T-helper 1 cell treated with Interleukin-12 subunit alpha and Interleukin-12 subunit beta and Interleukin-4 antibody, amounts not matched to agents 30 μg/mL and 1 μg/mL, for 36 hours (primary cell): Measurements from ENCODE around the gene CCPG1.
"Not testable (repeated sequence)": the region's sequence is repeated elsewhere in the genome, so short reads cannot be mapped to it uniquely, and the experiment has no call there.

ENCODE experiments used
- H3K27ac Mint-ChIP-seq: one replicate; pipeline ENCODE4 v1.8.0; 2021; ENCODE audit warnings: mild to moderate bottlenecking, mixed read lengths
- H3K27me3 Mint-ChIP-seq: one replicate; pipeline ENCODE4 v1.8.0; 2021; ENCODE audit warnings: low read depth, mixed read lengths
- H3K36me3 Mint-ChIP-seq: one replicate; pipeline ENCODE4 v1.8.0; 2021; ENCODE audit warnings: low read depth, mixed read lengths
- H3K4me1 Mint-ChIP-seq: one replicate; pipeline ENCODE4 v1.8.0; 2021; ENCODE audit warnings: low read depth, mixed read lengths
- H3K4me3 Mint-ChIP-seq: one replicate; pipeline ENCODE4 v1.8.0; 2021; ENCODE audit warnings: mild to moderate bottlenecking, moderate library complexity, mixed read lengths
- H3K9me3 Mint-ChIP-seq: one replicate; pipeline ENCODE4 v1.8.0; 2021; ENCODE audit warnings: mixed read lengths

Gene CCPG1

DNA sequence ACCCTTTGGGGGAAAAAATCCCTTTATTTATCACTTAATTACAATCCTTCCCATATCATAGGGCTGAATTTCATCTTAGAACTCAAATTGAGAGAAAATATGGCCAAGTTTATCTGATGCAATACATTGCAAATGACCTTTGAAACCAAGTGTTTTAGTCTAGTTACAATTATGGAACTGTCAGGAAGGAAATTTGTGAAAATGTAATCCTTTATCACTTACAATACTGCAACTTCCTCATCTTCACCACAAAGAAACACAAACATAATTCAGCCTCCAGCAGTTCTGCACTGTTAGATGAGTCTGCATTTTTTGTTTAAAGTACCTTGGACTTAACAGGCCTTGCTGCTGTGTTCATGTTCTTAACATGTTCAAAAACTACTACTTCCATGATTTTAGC lies 4.6 kb downstream of the CCPG1 start:
- no peaks in the 10 kb centered on the region for H3K9me3 Mint-ChIP-seq

GRCh38 chr15:55402707-55403106 lies 5.5 kb downstream of the CCPG1 start:
- peaks cover 32% of the 10 kb centered on the region for H3K4me1 Mint-ChIP-seq
- H3K27me3 Mint-ChIP-seq: no peaks in the 10 kb centered on the region
- no peaks in the 10 kb centered on the region for H3K9me3 Mint-ChIP-seq
- no peak overlapping the region for H3K27ac Mint-ChIP-seq
- H3K4me3 Mint-ChIP-seq: no peak overlapping the region
- peaks cover 11% of the 10 kb centered on the region for H3K36me3 Mint-ChIP-seq

More for the DNA sequence above, 4.6 kb downstream of the CCPG1 start:
- Mint-ChIP-seq H3K4me3 (no peak overlapping the region), H3K4me1 (peaks cover 34% of the 10 kb centered on the region), H3K27me3 (no peaks in the 10 kb centered on the region), H3K36me3 (peaks cover 5% of the 10 kb centered on the region), H3K27ac (no peak overlapping the region)

DNA sequence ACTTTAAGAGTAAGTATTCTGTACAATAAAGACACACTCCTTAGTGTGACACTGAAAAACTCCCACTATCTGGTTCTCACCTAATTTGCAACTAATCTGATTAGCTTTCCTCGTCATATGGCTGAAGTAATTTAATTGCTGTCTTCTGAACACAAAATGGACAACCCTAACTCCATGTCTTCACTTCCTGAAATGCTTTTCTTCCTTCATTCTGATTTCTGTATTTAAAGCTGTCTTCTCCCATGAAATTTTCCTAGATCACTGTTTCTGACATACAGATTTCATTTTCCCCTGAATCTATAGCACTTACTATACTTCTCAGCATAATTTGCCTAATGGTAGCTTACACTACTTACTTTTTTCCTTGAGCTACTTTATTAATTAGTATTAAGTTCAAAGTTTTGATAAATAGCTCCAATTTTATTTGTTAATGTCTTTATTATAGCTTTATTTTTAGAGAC lies 6.3 kb downstream of the CCPG1 start:
- Mint-ChIP-seq H3K36me3 (peaks cover 9% of the 10 kb centered on the region), H3K9me3 (no peaks in the 10 kb centered on the region), H3K4me1 (peaks cover 28% of the 10 kb centered on the region), H3K27ac (no peak overlapping the region), H3K4me3 (no peak overlapping the region), H3K27me3 (no peaks in the 10 kb centered on the region)

DNA sequence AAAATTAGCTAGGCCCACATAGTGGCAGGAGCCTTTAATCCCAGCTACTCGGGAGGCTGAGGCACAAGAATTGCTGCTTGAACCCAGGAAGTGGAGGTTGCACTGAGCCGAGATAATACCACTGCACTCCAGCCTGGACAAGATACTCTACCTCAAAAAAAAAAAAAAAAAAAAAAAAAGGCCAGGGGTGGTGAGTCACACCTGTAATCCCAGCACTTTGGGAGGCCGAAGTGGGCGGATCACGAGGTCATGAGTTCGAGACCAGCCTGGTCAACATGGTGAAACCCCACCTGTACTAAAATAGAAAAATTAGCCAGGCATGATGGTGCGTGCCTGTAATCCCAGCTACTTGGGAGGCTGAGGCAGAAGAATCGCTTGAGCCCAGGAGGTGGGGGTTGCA lies 8.1 kb downstream of the CCPG1 start:
- H3K27me3 Mint-ChIP-seq, H3K27ac Mint-ChIP-seq, H3K4me3 Mint-ChIP-seq: not testable (repeated sequence)
- Mint-ChIP-seq H3K4me1 (peaks cover 25% of the 10 kb centered on the region), H3K9me3 (peaks cover 13% of the 10 kb centered on the region), H3K36me3 (peaks cover 18% of the 10 kb centered on the region)

GRCh38 chr15:55398243-55398642 lies 9.9 kb downstream of the CCPG1 start:
- peaks cover 17% of the 10 kb centered on the region for H3K9me3 Mint-ChIP-seq
- peaks cover 15% of the 10 kb centered on the region for H3K4me1 Mint-ChIP-seq
- no peaks in the 10 kb centered on the region for H3K27me3 Mint-ChIP-seq
- no peak overlapping the region for H3K27ac Mint-ChIP-seq
- H3K4me3 Mint-ChIP-seq: no peak overlapping the region
- peaks cover 20% of the 10 kb centered on the region for H3K36me3 Mint-ChIP-seq

DNA sequence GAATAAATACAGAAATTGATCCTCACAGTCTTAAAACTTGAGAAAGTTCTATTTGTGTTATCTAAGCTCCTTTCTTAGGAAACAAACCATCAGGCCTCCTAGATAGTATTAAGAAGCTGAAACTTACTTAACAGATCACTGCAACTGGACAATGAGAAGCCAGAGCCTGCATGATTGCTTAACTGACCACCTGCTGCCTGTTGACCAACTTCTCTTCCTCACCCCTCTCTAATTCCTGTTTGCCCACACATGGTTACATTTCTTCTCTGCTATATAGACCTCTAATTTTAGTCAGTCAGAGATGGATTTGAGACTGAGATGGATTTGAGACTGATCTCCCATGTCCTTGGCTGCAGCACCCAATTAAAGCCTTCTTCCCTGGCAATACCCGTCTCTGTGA lies 13.5 kb downstream of the CCPG1 start:
- H3K27ac Mint-ChIP-seq: no peak overlapping the region
- H3K36me3 Mint-ChIP-seq: peaks cover 20% of the 10 kb centered on the region
- H3K4me1 Mint-ChIP-seq: peaks cover 4% of the 10 kb centered on the region
- H3K9me3 Mint-ChIP-seq: peaks cover 17% of the 10 kb centered on the region
- H3K4me3 Mint-ChIP-seq: no peak overlapping the region
- no peaks in the 10 kb centered on the region for H3K27me3 Mint-ChIP-seq

DNA sequence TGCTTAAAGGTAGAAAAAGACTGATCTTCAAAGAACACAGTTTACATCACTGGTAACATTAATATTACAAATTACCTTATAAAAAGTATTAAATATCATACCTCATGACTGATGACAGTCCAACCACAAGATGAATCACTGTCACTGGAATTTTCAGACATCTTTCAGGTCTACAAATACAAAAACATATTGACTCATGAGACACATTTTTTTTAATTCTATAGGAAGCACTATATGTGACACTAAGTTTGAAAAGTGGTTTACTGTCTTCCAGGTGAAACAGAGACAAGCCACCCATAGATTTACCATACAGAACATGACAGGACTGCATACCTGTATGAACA lies 18.9 kb downstream of the CCPG1 start:
- peaks cover 4% of the 10 kb centered on the region for H3K36me3 Mint-ChIP-seq
- no peak overlapping the region for H3K4me3 Mint-ChIP-seq
- no peaks in the 10 kb centered on the region for H3K9me3 Mint-ChIP-seq
- H3K4me1 Mint-ChIP-seq: peaks cover 5% of the 10 kb centered on the region
- no peak overlapping the region for H3K27ac Mint-ChIP-seq
- H3K27me3 Mint-ChIP-seq: no peaks in the 10 kb centered on the region

DNA sequence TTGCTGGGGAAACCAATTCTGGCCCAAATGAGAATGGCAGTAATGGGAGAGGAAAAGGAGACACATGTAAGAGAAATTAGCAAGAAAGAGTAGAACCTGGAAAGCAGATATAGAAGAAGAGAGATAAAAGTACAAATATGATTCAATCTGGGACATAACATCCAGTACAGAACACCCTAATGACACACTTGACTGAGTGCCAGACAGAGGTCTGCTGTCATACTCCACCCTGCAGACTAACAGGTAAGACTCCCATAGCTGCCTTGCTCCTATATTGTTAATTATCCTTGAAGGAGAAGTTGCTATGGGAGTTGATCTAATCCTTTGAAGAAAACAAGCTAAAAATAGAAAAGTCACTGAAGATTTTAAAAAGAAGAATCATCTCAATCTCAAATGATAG lies 21.1 kb downstream of the CCPG1 start:
- H3K4me1 Mint-ChIP-seq: peaks cover 5% of the 10 kb centered on the region
- H3K27ac Mint-ChIP-seq: no peak overlapping the region
- peaks cover 11% of the 10 kb centered on the region for H3K36me3 Mint-ChIP-seq
- no peak overlapping the region for H3K4me3 Mint-ChIP-seq
- H3K9me3 Mint-ChIP-seq: no peaks in the 10 kb centered on the region
- no peaks in the 10 kb centered on the region for H3K27me3 Mint-ChIP-seq

DNA sequence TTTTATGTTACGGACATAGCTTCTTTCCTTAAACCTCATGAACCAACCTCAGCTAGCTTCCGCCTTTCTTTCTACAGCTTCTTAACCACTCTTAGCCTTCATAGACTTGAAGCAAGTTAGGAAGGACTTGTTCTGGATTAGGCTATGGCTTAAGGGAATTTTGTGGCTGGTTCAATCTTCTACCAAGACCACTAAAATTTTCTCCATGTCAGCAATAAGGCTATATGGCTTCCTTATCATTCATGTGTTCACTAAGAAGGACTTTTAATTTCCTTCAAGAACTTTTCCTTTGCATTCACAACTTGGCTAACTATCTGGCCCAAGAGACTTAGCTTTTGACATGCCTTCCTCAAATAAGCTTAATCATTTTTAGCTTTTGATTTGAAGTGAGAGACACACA lies 24.5 kb downstream of the CCPG1 start:
- Mint-ChIP-seq H3K9me3 (no peaks in the 10 kb centered on the region), H3K4me1 (no peaks in the 10 kb centered on the region), H3K36me3 (peaks cover 11% of the 10 kb centered on the region), H3K27ac (no peak overlapping the region), H3K4me3 (no peak overlapping the region), H3K27me3 (no peaks in the 10 kb centered on the region)

DNA sequence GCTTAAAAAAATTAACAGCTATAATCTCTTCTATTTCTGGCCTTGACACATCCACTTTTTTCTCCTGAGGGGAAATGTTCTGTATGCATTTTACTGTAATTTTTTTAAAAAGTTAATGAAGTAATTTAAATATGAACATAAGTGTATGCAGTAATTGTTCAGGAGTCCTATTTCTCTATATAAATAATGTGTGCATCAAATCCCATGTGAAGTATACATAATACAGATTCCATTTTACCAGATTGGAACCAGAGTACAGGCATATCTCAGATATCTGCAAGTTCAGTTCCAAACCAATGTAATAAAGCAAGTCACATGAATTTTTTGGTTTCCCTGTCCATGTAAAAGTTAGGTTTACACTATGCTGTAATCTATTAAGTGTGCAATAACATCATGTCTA lies 26.6 kb downstream of the CCPG1 start:
- Mint-ChIP-seq H3K9me3 (no peaks in the 10 kb centered on the region), H3K4me3 (no peak overlapping the region), H3K27ac (no peak overlapping the region), H3K4me1 (no peaks in the 10 kb centered on the region), H3K27me3 (no peaks in the 10 kb centered on the region), H3K36me3 (peaks cover 7% of the 10 kb centered on the region)

- no peak overlapping the region for H3K27ac Mint-ChIP-seq
- no peak overlapping the region for H3K4me3 Mint-ChIP-seq
- no peaks in the 10 kb centered on the region for H3K4me1 Mint-ChIP-seq
- H3K9me3 Mint-ChIP-seq: no peaks in the 10 kb centered on the region
- no peaks in the 10 kb centered on the region for H3K27me3 Mint-ChIP-seq
- peaks cover 9% of the 10 kb centered on the region for H3K36me3 Mint-ChIP-seq
These were observed 29.1 kb downstream of the CCPG1 start for GRCh38 chr15:55379095-55379494.

DNA sequence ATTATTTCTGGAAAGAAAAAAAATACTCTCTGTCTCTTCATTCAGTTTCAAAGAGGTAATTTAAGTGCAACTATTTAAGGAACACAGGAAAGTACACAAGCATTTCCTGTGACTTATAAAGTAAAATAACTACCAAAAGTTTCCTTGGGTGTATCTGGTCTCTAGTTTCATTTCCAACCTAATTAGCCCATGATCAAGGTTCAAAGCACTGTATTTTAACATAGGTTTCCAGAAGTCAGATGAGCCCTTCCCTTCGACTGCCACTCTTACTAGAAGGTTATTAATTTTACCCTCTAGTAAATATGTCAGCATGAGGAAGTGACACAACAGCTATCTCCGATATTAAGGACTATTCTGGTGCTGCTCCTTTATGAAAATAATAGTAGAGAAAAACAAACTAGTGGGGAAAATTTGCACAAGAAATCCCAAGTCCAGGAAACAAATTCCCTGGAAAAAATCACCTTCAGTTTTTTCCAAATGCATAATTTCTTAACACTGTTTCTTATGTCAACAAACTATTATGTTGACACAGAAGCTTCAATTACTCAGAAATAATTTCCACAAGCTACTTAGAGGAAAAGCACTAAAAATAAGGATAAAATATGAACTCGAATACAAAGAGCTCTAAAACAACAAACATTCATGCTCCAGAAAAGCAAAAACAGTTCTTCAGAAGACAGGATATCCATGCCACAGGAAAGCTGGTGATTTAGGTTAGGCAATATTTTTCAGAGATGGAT lies 35.3 kb downstream of the CCPG1 start:
- Mint-ChIP-seq H3K27me3 (no peaks in the 10 kb centered on the region), H3K4me1 (peaks cover 11% of the 10 kb centered on the region), H3K4me3 (no peak overlapping the region), H3K36me3 (peaks cover 16% of the 10 kb centered on the region), H3K27ac (no peak overlapping the region), H3K9me3 (no peaks in the 10 kb centered on the region)

DNA sequence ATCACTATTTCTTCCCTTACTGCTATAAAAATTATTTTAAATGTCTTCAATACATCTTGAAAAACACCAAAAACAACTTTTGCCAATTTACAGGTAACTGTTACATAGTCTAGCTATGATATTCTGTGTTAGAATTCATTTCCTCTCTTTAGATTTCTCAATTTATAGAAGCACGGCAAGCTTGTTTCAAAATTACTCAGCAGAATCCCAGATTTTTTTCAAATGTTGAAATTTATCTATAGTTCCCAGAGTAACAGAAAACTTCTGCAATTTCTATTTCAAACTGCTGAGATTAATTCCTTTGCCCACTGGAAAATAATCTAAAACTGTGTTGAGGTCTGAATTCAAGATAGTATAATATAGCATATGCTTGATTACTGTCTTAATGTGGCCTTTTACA lies 41.2 kb downstream of the CCPG1 start:
- no peak overlapping the region for H3K4me3 Mint-ChIP-seq
- H3K4me1 Mint-ChIP-seq: no peaks in the 10 kb centered on the region
- H3K27ac Mint-ChIP-seq: no peak overlapping the region
- H3K36me3 Mint-ChIP-seq: peaks cover 10% of the 10 kb centered on the region
- no peaks in the 10 kb centered on the region for H3K27me3 Mint-ChIP-seq
- no peaks in the 10 kb centered on the region for H3K9me3 Mint-ChIP-seq

- Mint-ChIP-seq H3K9me3 (no peaks in the 10 kb centered on the region), H3K27ac (no peak overlapping the region), H3K27me3 (no peaks in the 10 kb centered on the region), H3K4me3 (no peak overlapping the region), H3K36me3 (peaks cover 11% of the 10 kb centered on the region), H3K4me1 (no peaks in the 10 kb centered on the region)
These were observed 45.5 kb downstream of the CCPG1 start for GRCh38 chr15:55362641-55363040.

DNA sequence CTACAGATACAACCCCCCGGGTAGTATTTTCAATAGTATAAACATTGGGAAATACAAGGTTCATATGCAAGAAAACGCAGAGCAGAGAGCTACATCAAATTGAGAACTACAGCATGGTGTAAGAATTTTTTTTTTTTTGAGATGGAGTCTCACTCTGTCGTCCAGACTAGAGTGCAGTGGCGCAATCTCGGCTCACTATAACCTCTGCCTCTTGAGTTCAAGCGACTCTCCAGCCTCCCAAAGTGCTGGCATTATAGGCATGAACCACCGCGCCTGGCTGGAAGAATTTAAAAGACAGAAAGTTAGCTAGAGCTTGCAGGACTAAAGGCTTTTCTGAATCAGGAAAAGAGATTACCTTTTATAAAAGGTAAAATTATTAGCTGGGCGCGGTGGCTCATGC lies 47.1 kb downstream of the CCPG1 start:
- Mint-ChIP-seq H3K9me3 (no peaks in the 10 kb centered on the region), H3K4me3 (no peak overlapping the region), H3K27me3 (no peaks in the 10 kb centered on the region), H3K4me1 (no peaks in the 10 kb centered on the region), H3K27ac (no peak overlapping the region), H3K36me3 (peaks cover 17% of the 10 kb centered on the region)

DNA sequence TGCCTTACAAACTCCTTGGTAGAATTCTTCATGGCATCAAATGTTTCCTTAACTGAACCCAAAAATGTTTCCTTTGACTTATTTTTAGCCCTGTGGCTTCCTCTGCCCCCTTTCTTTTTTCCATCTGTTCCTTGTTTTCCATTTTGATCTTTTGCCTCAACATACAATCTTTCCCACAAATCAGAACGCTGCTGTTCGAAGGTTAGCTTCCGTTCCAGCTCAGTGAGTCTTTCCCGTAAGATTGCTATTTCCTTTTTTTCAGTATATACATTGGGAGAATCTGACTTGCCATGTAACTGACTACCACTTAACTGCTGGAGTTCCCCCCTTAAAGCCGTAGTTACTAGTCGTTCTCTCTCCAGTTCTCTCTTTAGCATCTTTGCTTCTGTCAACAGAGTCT lies 47.9 kb downstream of the CCPG1 start:
- no peaks in the 10 kb centered on the region for H3K9me3 Mint-ChIP-seq
- no peak overlapping the region for H3K4me3 Mint-ChIP-seq
- peaks cover 20% of the 10 kb centered on the region for H3K36me3 Mint-ChIP-seq
- H3K4me1 Mint-ChIP-seq: no peaks in the 10 kb centered on the region
- no peaks in the 10 kb centered on the region for H3K27me3 Mint-ChIP-seq
- H3K27ac Mint-ChIP-seq: no peak overlapping the region
